ENCODE measurements around the gene RTN4RL2. TPM values are rescaled to one million over a fixed set of nuclear protein-coding genes. Genes with fewer than 3 reads are reported as not detected.
"Not testable (repeated sequence)": the region's sequence is repeated elsewhere in the genome, so short reads cannot be mapped to it uniquely, and the experiment has no call there.

The RTN4RL2 gene
- total RNA-seq, 3 donors from 2014 or later = 0.32 to 2.3 (median 1.8) TPM

GRCh38 chr11:57438345-57439285, 21.7 kb upstream of the RTN4RL2 start:
- DNase-seq (ENCODE audit: low spot score in 2 of 2) = no peak
- intact Hi-C loops (cut with DNase I; ENCODE audit: low total_unique reads) = no loop called here
- Histone ChIP-seq H3K4me1 (no peaks in the 10 kb centered on the region), H3K36me3 (no peaks in the 10 kb centered on the region), H3K27me3 (no peaks in the 10 kb centered on the region), H3K4me3 (no peak overlapping the region), H3K27ac (no peak overlapping the region), H3K9me3 (no peaks in the 10 kb centered on the region)
- no peak for TF ChIP-seq POLR2AphosphoS5 (IDR thresholded peaks at IDR 0.05)
- no peak for TF ChIP-seq CTCF (IDR thresholded peaks at IDR 0.05)
- TF ChIP-seq POLR2A (IDR thresholded peaks at IDR 0.05) = no peak

- intact Hi-C loops (cut with DNase I; ENCODE audit: low total_unique reads) = no loop called here
Measured at GRCh38 chr11:57439786-57440185, 20.5 kb upstream of the RTN4RL2 start.

GRCh38 chr11:57440744-57441414, 19.4 kb upstream of the RTN4RL2 start:
- TF ChIP-seq POLR2A (IDR thresholded peaks at IDR 0.05) (no peak), CTCF (IDR thresholded peaks at IDR 0.05) (no peak), POLR2AphosphoS5 (IDR thresholded peaks at IDR 0.05) (no peak)
- H3K4me1 ChIP-seq = no peaks in the 10 kb centered on the region
- H3K36me3 ChIP-seq = no peaks in the 10 kb centered on the region
- H3K4me3 ChIP-seq = no peak overlapping the region
- DNase-seq (ENCODE audit: low spot score in 2 of 2) = no peak
- no peaks in the 10 kb centered on the region for H3K27me3 ChIP-seq
- no peak overlapping the region for H3K27ac ChIP-seq
- intact Hi-C loops (cut with DNase I; ENCODE audit: low total_unique reads) = no loop called here
- no peaks in the 10 kb centered on the region for H3K9me3 ChIP-seq

More at GRCh38 chr11:57439786-57440185, 20.5 kb upstream of the RTN4RL2 start:
- Histone ChIP-seq H3K4me1 (no peaks in the 10 kb centered on the region), H3K36me3 (no peaks in the 10 kb centered on the region), H3K27ac (no peak overlapping the region), H3K27me3 (no peaks in the 10 kb centered on the region), H3K9me3 (no peaks in the 10 kb centered on the region), H3K4me3 (no peak overlapping the region)
- TF ChIP-seq CTCF (IDR thresholded peaks at IDR 0.05) = no peak
- TF ChIP-seq POLR2AphosphoS5 (IDR thresholded peaks at IDR 0.05) = no peak
- no peak for TF ChIP-seq POLR2A (IDR thresholded peaks at IDR 0.05)
- DNase-seq (ENCODE audit: low spot score in 2 of 2) = no peak

- TF ChIP-seq CTCF (IDR thresholded peaks at IDR 0.05) = no peak
- TF ChIP-seq POLR2A (IDR thresholded peaks at IDR 0.05) = no peak
- no peak for TF ChIP-seq POLR2AphosphoS5 (IDR thresholded peaks at IDR 0.05)
- no peak for DNase-seq (ENCODE audit: low spot score in 2 of 2)
- intact Hi-C loops (cut with DNase I; ENCODE audit: low total_unique reads) = no loop called here
- no peaks in the 10 kb centered on the region for H3K36me3 ChIP-seq
- H3K27ac ChIP-seq = no peak overlapping the region
- H3K4me1 ChIP-seq = no peaks in the 10 kb centered on the region
- H3K4me3 ChIP-seq = no peak overlapping the region
- H3K9me3 ChIP-seq = no peaks in the 10 kb centered on the region
- no peaks in the 10 kb centered on the region for H3K27me3 ChIP-seq
Measured at GRCh38 chr11:57444362-57445121, 15.8 kb upstream of the RTN4RL2 start.

- H3K27ac ChIP-seq; H3K36me3 ChIP-seq; DNase-seq (ENCODE audit: low spot score in 2 of 2); intact Hi-C loops (cut with DNase I; ENCODE audit: low total_unique reads); H3K4me1 ChIP-seq; H3K4me3 ChIP-seq; H3K27me3 ChIP-seq; H3K9me3 ChIP-seq: not testable (repeated sequence)
Measured at GRCh38 chr11:57445122-57445394, 15.3 kb upstream of the RTN4RL2 start.
